ENCODE data around the gene TAS1R2. TPM values are rescaled to one million over a fixed set of nuclear protein-coding genes. Genes with fewer than 3 reads are reported as not detected.

Gene TAS1R2
- polyA plus RNA-seq, 1 of the 3 experiments (the other 2 are of a cell fraction): not detected

- Histone ChIP-seq H3K79me2 (ENCODE audit: insufficient read depth) (no peaks in the 10 kb centered on the region), H3K27ac (ENCODE audit: low read depth in 2 of 2, low read length in 1 of 2) (no peak overlapping the region), H3K36me3 (replicated peaks in 1 of 2; ENCODE audit: control insufficient read depth in 1 of 2, insufficient read depth in 2 of 2, low read length in 1 of 2) (no peaks in the 10 kb centered on the region), H4K20me1 (ENCODE audit: insufficient read depth) (no peaks in the 10 kb centered on the region), H3K9me3 (no peaks in the 10 kb centered on the region), H3F3A (replicated peaks; ENCODE audit: insufficient read depth) (no peaks in the 10 kb centered on the region), H3K9ac (no peak overlapping the region), H3K9me2 (no peaks in the 10 kb centered on the region), H3K4me1 (ENCODE audit: control insufficient read depth in 1 of 2, insufficient read depth in 2 of 2, low read depth in 1 of 2, low read length in 1 of 2) (no peaks in the 10 kb centered on the region), H3K4me2 (no peak overlapping the region), H3K27me3 (ENCODE audit: insufficient read depth) (peaks cover 18% of the 10 kb centered on the region; the same call in 1 of the 2 replicates), H3K4me3 (ENCODE audit: low read depth in 2 of 2, low read length in 1 of 2) (no peak overlapping the region), H2AFZ (ENCODE audit: low read depth) (no peak overlapping the region)
- TF ChIP-seq NFIC (IDR thresholded peaks at IDR 0.05; ENCODE audit: borderline replicate concordance): no peak
- no peak for TF ChIP-seq TEAD4 (IDR thresholded peaks at IDR 0.05; ENCODE audit: borderline replicate concordance, insufficient read depth)
- TF ChIP-seq RAD21 (IDR thresholded peaks at IDR 0.05; ENCODE audit: low read length): no peak
- ChIA-PET POLR2A (no interaction called here), CTCF (interaction anchor here (1.0 to 25.9 kb wide), 4 partner anchors 8 to 292 kb away, joined by 3 to 350 read pairs (median 5); no protein-coding TSS in a partner anchor)
- DNase-seq: no peak
- 56% methylated on average over 5 of the region's 5 CpGs for WGBS (ENCODE audit: low lambda C conversion rate)
Observed at GRCh38 chr1:18868354-18868753, 8.9 kb upstream of the TAS1R2 start.

- Histone ChIP-seq H3K79me2 (ENCODE audit: insufficient read depth) (no peaks in the 10 kb centered on the region), H3K9me3 (no peaks in the 10 kb centered on the region), H3K4me2 (no peak overlapping the region), H2AFZ (ENCODE audit: low read depth) (no peak overlapping the region), H4K20me1 (ENCODE audit: insufficient read depth) (no peaks in the 10 kb centered on the region), H3F3A (replicated peaks; ENCODE audit: insufficient read depth) (no peaks in the 10 kb centered on the region), H3K27ac (ENCODE audit: low read depth in 2 of 2, low read length in 1 of 2) (no peak overlapping the region), H3K4me3 (ENCODE audit: low read depth in 2 of 2, low read length in 1 of 2) (no peak overlapping the region), H3K9ac (no peak overlapping the region), H3K36me3 (replicated peaks in 1 of 2; ENCODE audit: control insufficient read depth in 1 of 2, insufficient read depth in 2 of 2, low read length in 1 of 2) (no peaks in the 10 kb centered on the region), H3K27me3 (ENCODE audit: insufficient read depth) (peaks cover 18% of the 10 kb centered on the region; the same call in 1 of the 2 replicates), H3K4me1 (ENCODE audit: control insufficient read depth in 1 of 2, insufficient read depth in 2 of 2, low read depth in 1 of 2, low read length in 1 of 2) (no peaks in the 10 kb centered on the region), H3K9me2 (no peaks in the 10 kb centered on the region)
- ChIA-PET POLR2A (no interaction called here), CTCF (interaction anchor here (0.6 to 25.9 kb wide), 4 partner anchors 9 to 269 kb away, joined by 3 to 350 read pairs (median 6); no protein-coding TSS in a partner anchor)
- no peak for DNase-seq
- TF ChIP-seq TAF1 (IDR thresholded peaks at IDR 0.05; ENCODE audit: borderline replicate concordance, low read depth, low read length) (no peak), RXRA (IDR thresholded peaks at IDR 0.05; ENCODE audit: borderline replicate concordance, low read depth) (no peak), NFIC (IDR thresholded peaks at IDR 0.05; ENCODE audit: borderline replicate concordance) (no peak), RCOR1 (IDR thresholded peaks at IDR 0.05; ENCODE audit: low read length) (no peak), JUND (IDR thresholded peaks at IDR 0.05) (no peak), MXI1 (IDR thresholded peaks at IDR 0.05; ENCODE audit: low read depth, low read length) (no peak), GABPA (IDR thresholded peaks at IDR 0.05; ENCODE audit: low read depth) (no peak), EP300 (IDR thresholded peaks at IDR 0.05; ENCODE audit: borderline replicate concordance in 1 of 2, low read depth in 1 of 2, low read length in 1 of 2) (no peak), GATA2 (CRISPR knock-in tag; IDR thresholded peaks at IDR 0.05) (no peak), RAD21 (IDR thresholded peaks at IDR 0.05; ENCODE audit: low read length) (no peak), RFX5 (IDR thresholded peaks at IDR 0.05; ENCODE audit: low read length) (no peak), ELF1 (IDR thresholded peaks at IDR 0.05) (no peak), MEF2A (IDR thresholded peaks at IDR 0.05; ENCODE audit: borderline replicate concordance, low read depth) (no peak), TCF12 (IDR thresholded peaks at IDR 0.05) (no peak), FOXJ3 (CRISPR knock-in tag; IDR thresholded peaks at IDR 0.05) (no peak), TEAD4 (IDR thresholded peaks at IDR 0.05; ENCODE audit: borderline replicate concordance, insufficient read depth) (no peak)
- TF ChIP-seq, protein P1, sequence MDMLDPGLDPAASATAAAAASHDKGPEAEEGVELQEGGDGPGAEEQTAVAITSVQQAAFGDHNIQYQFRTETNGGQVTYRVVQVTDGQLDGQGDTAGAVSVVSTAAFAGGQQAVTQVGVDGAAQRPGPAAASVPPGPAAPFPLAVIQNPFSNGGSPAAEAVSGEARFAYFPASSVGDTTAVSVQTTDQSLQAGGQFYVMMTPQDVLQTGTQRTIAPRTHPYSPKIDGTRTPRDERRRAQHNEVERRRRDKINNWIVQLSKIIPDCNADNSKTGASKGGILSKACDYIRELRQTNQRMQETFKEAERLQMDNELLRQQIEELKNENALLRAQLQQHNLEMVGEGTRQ (IDR thresholded peaks at IDR 0.05; ENCODE audit: borderline replicate concordance, low read depth, low read length): no peak
- 40% methylated on average over 1 of the region's 3 CpGs for WGBS (ENCODE audit: low lambda C conversion rate)
Observed at GRCh38 chr1:18866846-18867245, 7.4 kb upstream of the TAS1R2 start.
